H9 (cell line): ENCODE data around the gene ALDH5A1. TPM values are rescaled to one million over a fixed set of nuclear protein-coding genes. Genes with fewer than 3 reads are reported as not detected.

Source experiments
- DNase-seq: peaks from one replicate; pipeline ENCODE4 v3.0.0-alpha.2; 2017
- H2AFZ ChIP-seq: one replicate; pipeline ENCODE4 v1.6.1; 2013; ENCODE audit warnings: mild to moderate bottlenecking, low read length, control low read depth, moderate library complexity
- H2AK5ac ChIP-seq: 2 replicates; pipeline ENCODE4 v1.6.1; 2013; ENCODE audit warnings: low read length, control low read depth, mixed read lengths; ENCODE audit not compliant: insufficient read length
- H2BK120ac ChIP-seq: one replicate; pipeline ENCODE4 v1.6.1; 2013; ENCODE audit warnings: low read depth, mild to moderate bottlenecking, low read length, control low read depth, inconsistent platforms; ENCODE audit not compliant: poor library complexity, severe bottlenecking
- H2BK12ac ChIP-seq: 2 replicates; pipeline ENCODE4 v1.6.1; 2013; ENCODE audit warnings: low read length, control low read depth, mixed read lengths, low read depth; ENCODE audit not compliant: insufficient read length
- H2BK15ac ChIP-seq: 2 replicates; pipeline ENCODE4 v1.6.1; 2013; ENCODE audit warnings: low read depth, low read length, control low read depth
- H2BK20ac ChIP-seq: one replicate; pipeline ENCODE4 v1.6.1; 2013; ENCODE audit warnings: low read depth, mild to moderate bottlenecking, low read length, control low read depth, inconsistent platforms; ENCODE audit not compliant: poor library complexity, severe bottlenecking
- H2BK5ac ChIP-seq: 2 replicates; pipeline ENCODE4 v1.6.1; 2013; ENCODE audit warnings: low read length, control low read depth, mixed read lengths; ENCODE audit not compliant: insufficient read length
- H3K14ac ChIP-seq: 2 replicates; pipeline ENCODE4 v1.6.1; 2013; ENCODE audit warnings: low read length, control low read depth; ENCODE audit not compliant: insufficient read depth
- H3K18ac ChIP-seq: 2 replicates; pipeline ENCODE4 v1.6.1; 2013; ENCODE audit warnings: low read depth, mild to moderate bottlenecking, mixed read lengths, low read length, control low read depth; ENCODE audit not compliant: insufficient read length
- H3K23ac ChIP-seq: 2 replicates; pipeline ENCODE4 v1.6.1; 2013; ENCODE audit warnings: low read length, control low read depth, mixed read lengths, low read depth; ENCODE audit not compliant: insufficient read length
- H3K23me2 ChIP-seq: 2 replicates; pipeline ENCODE4 v1.6.1; 2013; ENCODE audit warnings: low read depth, mild to moderate bottlenecking, mixed read lengths, low read length, control low read depth; ENCODE audit not compliant: insufficient read length, poor library complexity, severe bottlenecking
- H3K27ac ChIP-seq: 2 replicates; pipeline ENCODE4 v1.5.1; 2013; ENCODE audit warnings: low read length, control low read depth, mixed read lengths, low read depth; ENCODE audit not compliant: insufficient read length
- H3K27me3 ChIP-seq: 2 replicates; pipeline ENCODE4 v1.6.1; 2013; ENCODE audit warnings: low read length, control low read depth, inconsistent platforms; ENCODE audit not compliant: insufficient read depth
- H3K4ac ChIP-seq: 2 replicates; pipeline ENCODE4 v1.6.1; 2013; ENCODE audit warnings: low read depth, mild to moderate bottlenecking, control low read depth, inconsistent platforms, low read length, moderate library complexity
- H3K4me1 ChIP-seq: 2 replicates; pipeline ENCODE4 v1.6.1; 2013; ENCODE audit warnings: low read length, control low read depth, inconsistent platforms; ENCODE audit not compliant: insufficient read depth
- H3K4me2 ChIP-seq: 2 replicates; pipeline ENCODE4 v1.6.1; 2013; ENCODE audit warnings: low read length, control low read depth, mixed read lengths; ENCODE audit not compliant: insufficient read length, insufficient read depth
- H3K56ac ChIP-seq: 2 replicates; pipeline ENCODE4 v1.6.1; 2013; ENCODE audit warnings: low read depth, mild to moderate bottlenecking, mixed read lengths, low read length, control low read depth; ENCODE audit not compliant: insufficient read length
- H3K79me1 ChIP-seq: 2 replicates; pipeline ENCODE4 v1.6.1; 2013; ENCODE audit warnings: low read depth, mild to moderate bottlenecking, moderate library complexity, low read length, control low read depth, inconsistent platforms; ENCODE audit not compliant: insufficient read depth, poor library complexity, severe bottlenecking
- H3K79me2 ChIP-seq: 2 replicates; pipeline ENCODE4 v1.6.1; 2013; ENCODE audit warnings: low read length, control low read depth, inconsistent platforms; ENCODE audit not compliant: insufficient read depth
- H3K9ac ChIP-seq: 2 replicates; pipeline ENCODE4 v1.6.1; 2013; ENCODE audit warnings: low read length, control low read depth, mixed read lengths; ENCODE audit not compliant: insufficient read length; ENCODE audit errors: extremely low read depth
- H3K9me3 ChIP-seq: one replicate; pipeline ENCODE4 v1.6.1; 2013; ENCODE audit warnings: low read depth, low read length, inconsistent platforms; ENCODE audit not compliant: control insufficient read depth
- H3T11ph ChIP-seq: one replicate; pipeline ENCODE4 v1.6.1; 2013; ENCODE audit warnings: mild to moderate bottlenecking, low read length, control low read depth, inconsistent platforms
- H4K20me1 ChIP-seq: one replicate; pipeline ENCODE4 v1.6.1; 2013; ENCODE audit not compliant: control insufficient read depth, insufficient read length, insufficient read depth
- H4K5ac ChIP-seq: 2 replicates; pipeline ENCODE4 v1.6.1; 2013; ENCODE audit warnings: low read depth, mild to moderate bottlenecking, mixed read lengths, low read length, control low read depth; ENCODE audit not compliant: insufficient read length
- H4K8ac ChIP-seq: replicated peaks from 2 replicates; pipeline ENCODE4 v1.6.1; 2013; ENCODE audit warnings: low read length, control low read depth, mixed read lengths, low read depth; ENCODE audit not compliant: insufficient read length
- H4K91ac ChIP-seq: 2 replicates; pipeline ENCODE4 v1.6.1; 2013; ENCODE audit warnings: low read depth, mild to moderate bottlenecking, moderate library complexity, mixed read lengths, low read length, control low read depth; ENCODE audit not compliant: insufficient read length
- H3K27ac Mint-ChIP-seq, 3 experiments: 2 replicates in 2 of 3; 3 replicates in 1 of 3; pipeline ENCODE4 v1.8.0; 2020 to 2021; ENCODE audit warnings: mixed read lengths in 3 of 3, mild to moderate bottlenecking in 1 of 3, moderate library complexity in 1 of 3
- H3K27me3 Mint-ChIP-seq: 2 replicates; pipeline ENCODE4 v1.8.0; 2021; ENCODE audit warnings: low read depth, mild to moderate bottlenecking, moderate library complexity, mixed read lengths
- H3K36me3 Mint-ChIP-seq, 3 experiments: 2 replicates in 2 of 3; 3 replicates in 1 of 3; pipeline ENCODE4 v1.8.0; 2020 to 2021; ENCODE audit warnings: low read depth in 3 of 3, mixed read lengths in 3 of 3; ENCODE audit not compliant: insufficient read depth in 1 of 3
- H3K4me1 Mint-ChIP-seq, 2 experiments: 2 replicates each; pipeline ENCODE4 v1.8.0; 2020; ENCODE audit warnings: mixed read lengths in 2 of 2
- H3K4me3 Mint-ChIP-seq, 2 experiments: 2 replicates in 1 of 2; 3 replicates in 1 of 2; pipeline ENCODE4 v1.8.0; 2020 to 2021; ENCODE audit warnings: mild to moderate bottlenecking in 2 of 2, mixed read lengths in 2 of 2, moderate library complexity in 1 of 2
- H3K9me3 Mint-ChIP-seq, 2 experiments: 2 replicates in 1 of 2; 3 replicates in 1 of 2; pipeline ENCODE4 v1.8.0; 2020; ENCODE audit warnings: mild to moderate bottlenecking in 2 of 2, mixed read lengths in 2 of 2, moderate library complexity in 1 of 2
- WGBS: extraction: QIAGEN DNeasy Blood & Tissue Kit; methylation state at CpG from one replicate; pipeline ENCODE4 v1.1.7; 2013; ENCODE audit warnings: missing lambda C conversion rate, low lambda C conversion rate, mixed read lengths; ENCODE audit not compliant: insufficient read length; ENCODE audit errors: extremely low coverage; 5-methylcytosine and 5-hydroxymethylcytosine counted together
- total RNA-seq: library from RNA; stranded (reverse); gene quantifications from 2 replicates; pipeline ENCODE4 v1.2.1, GENCODE V29; 2021
- TF ChIP-seq, protein P1 (sequence below): fragments of 200-600 bp; sonication (generic); conservative IDR thresholded peaks from 3 replicates; pipeline ENCODE4 v1.8.0; 2021; ENCODE audit warnings: antibody characterized with exemption, mild to moderate bottlenecking

The ALDH5A1 gene
- total RNA-seq, 1 experiment from 2014 or later: 5.4 TPM

DNA sequence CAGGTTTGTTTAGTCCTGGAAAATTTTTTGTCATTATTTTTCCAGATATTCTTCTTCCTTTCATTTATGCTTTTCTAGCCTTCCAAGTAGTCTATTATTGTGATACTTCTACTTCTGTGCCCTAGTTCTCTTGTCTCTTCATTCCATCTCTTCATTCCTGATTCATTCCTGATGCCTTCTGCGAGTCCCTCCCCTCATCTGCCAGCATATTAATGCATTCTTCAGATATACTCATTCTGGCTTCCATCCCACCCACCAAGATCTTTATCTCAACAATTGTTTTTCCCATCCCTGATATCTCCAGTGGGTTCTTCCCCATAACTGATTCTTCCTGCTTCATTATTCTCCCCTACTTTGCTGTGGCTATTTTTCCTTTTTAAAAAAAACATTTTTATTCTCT, 35.2 kb downstream of the ALDH5A1 start:
- no peak overlapping the region for H3K4me3 Mint-ChIP-seq

More for the DNA sequence above, 35.2 kb downstream of the ALDH5A1 start:
- no peak overlapping the region for H3K56ac ChIP-seq
- TF ChIP-seq, protein P1, sequence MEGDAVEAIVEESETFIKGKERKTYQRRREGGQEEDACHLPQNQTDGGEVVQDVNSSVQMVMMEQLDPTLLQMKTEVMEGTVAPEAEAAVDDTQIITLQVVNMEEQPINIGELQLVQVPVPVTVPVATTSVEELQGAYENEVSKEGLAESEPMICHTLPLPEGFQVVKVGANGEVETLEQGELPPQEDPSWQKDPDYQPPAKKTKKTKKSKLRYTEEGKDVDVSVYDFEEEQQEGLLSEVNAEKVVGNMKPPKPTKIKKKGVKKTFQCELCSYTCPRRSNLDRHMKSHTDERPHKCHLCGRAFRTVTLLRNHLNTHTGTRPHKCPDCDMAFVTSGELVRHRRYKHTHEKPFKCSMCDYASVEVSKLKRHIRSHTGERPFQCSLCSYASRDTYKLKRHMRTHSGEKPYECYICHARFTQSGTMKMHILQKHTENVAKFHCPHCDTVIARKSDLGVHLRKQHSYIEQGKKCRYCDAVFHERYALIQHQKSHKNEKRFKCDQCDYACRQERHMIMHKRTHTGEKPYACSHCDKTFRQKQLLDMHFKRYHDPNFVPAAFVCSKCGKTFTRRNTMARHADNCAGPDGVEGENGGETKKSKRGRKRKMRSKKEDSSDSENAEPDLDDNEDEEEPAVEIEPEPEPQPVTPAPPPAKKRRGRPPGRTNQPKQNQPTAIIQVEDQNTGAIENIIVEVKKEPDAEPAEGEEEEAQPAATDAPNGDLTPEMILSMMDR: no peak
- no peaks in the 10 kb centered on the region for H3K27me3 Mint-ChIP-seq
- H2BK15ac ChIP-seq: no peak overlapping the region
- H3K79me1 ChIP-seq: no peaks in the 10 kb centered on the region
- H2AFZ ChIP-seq: no peak overlapping the region
- H3K23me2 ChIP-seq: no peaks in the 10 kb centered on the region
- no peaks in the 10 kb centered on the region for H3K79me2 ChIP-seq
- no CpG with 5 or more reads among the region's 1 CpG for WGBS
- no peak overlapping the region for H2BK5ac ChIP-seq
- H3T11ph ChIP-seq: no peak overlapping the region
- H3K4me2 ChIP-seq: no peak overlapping the region
- H3K18ac ChIP-seq: no peak overlapping the region
- 0 out of 2 replicates have a peak, but pooled peaks cover 1% of the 10 kb centered on the region for H3K4me1 ChIP-seq
- H4K20me1 ChIP-seq: no peaks in the 10 kb centered on the region
- no peak overlapping the region for H3K14ac ChIP-seq
- no peak overlapping the region for H2BK12ac ChIP-seq
- no peak overlapping the region for H3K27ac Mint-ChIP-seq
- H3K4me1 Mint-ChIP-seq: peaks cover 0 to 4% of the 10 kb centered on the region in 2 experiments; a peak in 1 of 4 replicates
- H2AK5ac ChIP-seq: no peak overlapping the region
- H3K4ac ChIP-seq: no peak overlapping the region
- no peak overlapping the region for H3K9ac ChIP-seq
- DNase-seq: no peak
- H3K27ac ChIP-seq: no peak overlapping the region
- no peak overlapping the region for H3K23ac ChIP-seq
- H2BK20ac ChIP-seq: no peak overlapping the region
- H4K5ac ChIP-seq: no peak overlapping the region
- H3K27me3 ChIP-seq: no peaks in the 10 kb centered on the region
- no peaks in the 10 kb centered on the region for H3K9me3 ChIP-seq
- no peak overlapping the region for H4K91ac ChIP-seq
- no peaks in the 10 kb centered on the region; a peak in 1 of 7 replicates for H3K36me3 Mint-ChIP-seq
- no peaks in the 10 kb centered on the region for H3K9me3 Mint-ChIP-seq
- H4K8ac ChIP-seq: no peak overlapping the region
- H2BK120ac ChIP-seq: no peak overlapping the region
